Measurements from ENCODE around the gene CALU.

DNA sequence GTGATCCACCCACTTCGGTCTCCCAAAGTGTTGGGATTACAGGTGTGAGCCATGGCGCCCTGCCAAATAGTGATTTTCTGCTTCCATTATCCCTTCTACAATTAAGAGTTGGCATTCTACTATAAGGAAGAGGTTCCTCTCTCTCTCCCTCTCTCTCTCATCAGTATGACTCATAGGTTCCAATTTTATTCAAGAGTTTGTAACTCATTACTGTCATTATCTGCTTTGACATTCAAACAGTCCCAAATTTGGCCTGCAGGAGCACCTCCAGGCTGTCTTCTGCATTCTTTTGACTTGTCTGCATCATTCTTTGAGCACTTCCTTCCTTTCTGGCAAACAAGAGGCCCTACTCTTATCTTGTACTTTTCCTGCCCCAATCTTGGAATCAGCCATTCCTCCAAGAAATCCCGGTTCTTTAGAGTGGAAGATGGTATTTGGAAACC is 33.2 kb upstream of the CALU start:
- TF ChIP-seq, protein P1, sequence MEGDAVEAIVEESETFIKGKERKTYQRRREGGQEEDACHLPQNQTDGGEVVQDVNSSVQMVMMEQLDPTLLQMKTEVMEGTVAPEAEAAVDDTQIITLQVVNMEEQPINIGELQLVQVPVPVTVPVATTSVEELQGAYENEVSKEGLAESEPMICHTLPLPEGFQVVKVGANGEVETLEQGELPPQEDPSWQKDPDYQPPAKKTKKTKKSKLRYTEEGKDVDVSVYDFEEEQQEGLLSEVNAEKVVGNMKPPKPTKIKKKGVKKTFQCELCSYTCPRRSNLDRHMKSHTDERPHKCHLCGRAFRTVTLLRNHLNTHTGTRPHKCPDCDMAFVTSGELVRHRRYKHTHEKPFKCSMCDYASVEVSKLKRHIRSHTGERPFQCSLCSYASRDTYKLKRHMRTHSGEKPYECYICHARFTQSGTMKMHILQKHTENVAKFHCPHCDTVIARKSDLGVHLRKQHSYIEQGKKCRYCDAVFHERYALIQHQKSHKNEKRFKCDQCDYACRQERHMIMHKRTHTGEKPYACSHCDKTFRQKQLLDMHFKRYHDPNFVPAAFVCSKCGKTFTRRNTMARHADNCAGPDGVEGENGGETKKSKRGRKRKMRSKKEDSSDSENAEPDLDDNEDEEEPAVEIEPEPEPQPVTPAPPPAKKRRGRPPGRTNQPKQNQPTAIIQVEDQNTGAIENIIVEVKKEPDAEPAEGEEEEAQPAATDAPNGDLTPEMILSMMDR (IDR thresholded peaks at IDR 0.05 in 8 of 11, conservative IDR thresholded peaks at IDR 0.05 in 3 of 11) = no peak
- no peak for TF ChIP-seq POLR2A (IDR thresholded peaks at IDR 0.05)

All from spleen (tissue), 7 donors.